Activated CD8-positive, alpha-beta memory T cell treated with anti-CD3 and anti-CD28 coated beads, Interleukin-2, amount 50 U/mL, for 4 hours (primary cell): ENCODE results near the gene ECHDC3.
"Not testable (repeated sequence)": the region's sequence is repeated elsewhere in the genome, so short reads cannot be mapped to it uniquely, and the experiment has no call there.

Experiments used
- DNase-seq: peaks from one replicate; pipeline ENCODE4 v3.0.0-alpha.2; 2020

Gene ECHDC3

DNA sequence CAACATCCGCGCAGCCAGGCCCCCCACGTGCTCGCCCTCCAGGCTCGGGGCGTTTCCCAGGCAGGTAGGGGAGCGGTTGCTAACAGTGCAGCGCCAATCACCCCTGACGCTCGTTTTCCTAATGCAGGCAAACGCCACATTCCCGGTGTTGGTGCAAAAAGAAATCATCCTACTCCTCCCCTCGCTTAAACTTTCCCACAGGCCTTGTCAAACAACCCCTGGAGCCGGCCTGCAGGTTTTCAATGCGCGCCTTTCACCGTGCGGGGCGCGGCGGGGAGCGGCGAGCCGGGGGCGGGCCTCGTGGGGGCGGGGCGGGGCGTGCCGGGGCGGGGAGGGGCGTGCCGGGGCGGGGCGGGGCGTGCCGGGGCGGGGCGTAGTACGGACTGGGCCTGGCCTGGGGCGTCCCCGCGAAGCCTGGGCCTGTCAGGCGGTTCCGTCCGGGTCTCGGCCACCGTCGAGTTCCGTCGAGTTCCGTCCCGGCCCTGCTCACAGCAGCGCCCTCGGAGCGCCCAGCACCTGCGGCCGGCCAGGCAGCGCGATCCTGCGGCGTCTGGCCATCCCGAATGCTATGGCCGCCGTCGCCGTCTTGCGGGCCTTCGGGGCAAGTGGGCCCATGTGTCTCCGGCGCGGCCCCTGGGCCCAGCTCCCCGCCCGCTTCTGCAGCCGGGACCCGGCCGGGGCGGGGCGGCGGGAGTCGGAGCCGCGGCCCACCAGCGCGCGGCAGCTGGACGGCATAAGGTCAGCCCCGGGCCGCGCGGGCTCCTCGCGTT, at the start of gene ECHDC3:
ECHDC3 (plus strand) TSS at position 374 of the 770 bp plus-strand sequence; CDS start at position 569, 195 bp downstream.
- DNase-seq: peak; percentile 51

DNA sequence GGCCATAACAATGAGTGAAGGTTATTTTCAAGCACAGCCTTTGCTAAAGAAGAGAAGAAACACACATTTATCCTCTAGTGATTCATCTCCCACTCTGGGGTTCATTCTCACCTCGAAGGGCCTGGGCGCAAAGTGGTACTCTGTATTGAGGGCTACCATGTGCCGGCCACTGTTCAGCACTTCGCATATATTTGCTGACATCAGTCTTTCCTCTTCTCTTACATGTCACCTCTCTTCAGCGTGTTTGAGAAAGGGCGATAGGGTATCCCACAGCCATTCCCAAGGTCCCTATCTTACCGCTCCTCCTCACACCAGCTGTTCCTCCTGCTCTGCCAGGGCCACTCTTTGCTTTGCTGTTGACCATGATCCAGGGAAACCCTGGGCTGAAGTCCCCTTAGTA, 48.8 kb upstream of the ECHDC3 start:
- DNase-seq: no peak

- DNase-seq: no peak
These were observed 46.4 kb upstream of the ECHDC3 start for GRCh38 chr10:11695779-11696178.

DNA sequence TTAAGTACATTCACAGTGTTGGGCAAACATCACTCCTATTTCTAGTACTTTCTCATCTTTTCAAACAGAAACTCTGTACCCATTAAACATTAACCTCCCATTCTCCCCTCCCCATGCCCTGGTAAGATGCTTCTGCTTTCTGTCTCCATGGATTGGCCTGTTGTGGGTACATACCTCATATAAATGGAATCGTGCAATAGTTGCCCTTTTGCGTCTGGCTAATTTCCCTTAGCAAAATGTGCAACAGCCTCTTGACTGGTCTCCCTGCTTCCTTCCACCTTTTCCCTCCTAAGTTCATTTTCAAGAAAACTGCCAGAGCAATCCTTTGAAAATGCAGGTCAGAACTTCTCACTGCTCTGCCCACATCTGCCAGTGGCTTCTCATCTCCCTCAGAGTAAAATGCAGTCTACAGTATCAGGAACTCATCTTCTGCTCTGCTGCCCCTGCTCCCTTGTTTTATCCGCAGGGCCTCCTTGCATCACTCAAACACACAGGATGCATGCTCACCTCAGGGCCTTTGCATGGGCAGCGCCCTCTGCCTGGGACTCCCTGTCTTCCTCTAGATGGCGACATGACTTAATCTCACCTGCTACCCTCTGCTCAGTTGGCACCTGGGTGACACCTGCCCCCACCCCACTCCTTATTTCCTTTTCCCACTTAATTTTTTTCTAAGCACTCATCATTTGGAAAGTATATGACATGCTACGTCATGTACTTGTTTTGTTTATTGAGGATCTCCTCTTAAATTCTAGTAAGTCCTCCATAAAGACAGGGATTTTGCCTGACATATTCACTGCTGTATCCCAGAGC, 44.3 kb upstream of the ECHDC3 start:
- DNase-seq: no peak

- no peak for DNase-seq
These were observed 43.3 kb upstream of the ECHDC3 start for GRCh38 chr10:11698691-11699549.

DNA sequence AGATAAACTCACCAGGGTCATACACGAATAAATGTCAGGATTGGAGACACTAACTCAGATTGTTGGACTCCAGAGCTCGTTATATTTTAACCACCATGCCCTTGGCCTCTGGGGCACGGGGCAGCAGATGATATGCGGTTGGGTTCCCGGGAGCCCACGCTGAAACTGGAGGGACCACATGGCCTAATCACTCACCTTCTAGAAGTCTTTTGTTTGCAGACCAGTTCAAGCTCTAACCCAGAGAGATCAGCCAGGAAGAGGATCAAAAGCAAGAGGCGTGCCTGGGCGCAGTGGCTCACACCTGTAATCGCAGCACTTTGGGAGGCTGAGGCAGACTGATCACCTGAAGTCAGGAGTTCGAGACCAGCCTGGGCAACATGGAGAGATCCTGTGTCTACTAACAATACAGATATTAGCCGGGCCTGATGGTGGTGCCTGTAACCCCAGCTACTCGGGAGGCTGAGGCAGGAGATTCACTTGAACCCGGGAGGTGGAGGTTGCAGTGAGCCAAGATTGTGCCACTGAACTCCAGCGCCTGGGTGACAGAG, 42.6 kb upstream of the ECHDC3 start:
- no peak for DNase-seq

- DNase-seq: no peak
These were observed 41.6 kb upstream of the ECHDC3 start for GRCh38 chr10:11700539-11700938.

DNA sequence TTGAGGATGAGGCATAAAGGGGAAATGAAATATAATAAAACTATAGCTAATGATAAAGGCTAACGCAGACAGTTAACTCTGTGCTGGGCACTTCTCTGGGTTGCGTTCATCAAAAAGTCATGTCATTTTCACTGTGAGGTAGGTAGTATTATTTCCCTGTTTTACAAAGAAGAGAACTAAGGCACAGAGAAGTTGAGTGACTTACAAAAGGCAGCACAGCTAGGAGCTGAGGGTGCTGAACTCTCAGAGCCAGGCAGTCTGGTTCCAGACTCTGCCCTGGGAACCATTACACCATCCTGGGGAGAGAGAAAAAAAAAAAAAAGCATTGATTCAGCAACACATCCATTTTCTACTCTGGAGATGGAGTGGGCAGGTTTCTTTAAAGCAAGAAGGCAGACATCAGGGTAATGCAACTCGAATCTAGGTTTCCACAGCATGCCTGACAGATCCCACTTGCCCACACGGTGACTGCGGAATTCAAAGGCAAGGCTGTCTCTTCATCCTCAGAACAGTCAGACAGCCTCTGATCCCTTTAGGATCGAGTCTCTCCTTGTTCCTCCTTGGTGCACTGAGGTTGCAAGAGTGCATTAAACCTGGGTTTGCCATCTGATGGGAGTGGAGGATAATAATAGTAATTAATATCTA, 40.6 kb upstream of the ECHDC3 start:
- no peak for DNase-seq

DNA sequence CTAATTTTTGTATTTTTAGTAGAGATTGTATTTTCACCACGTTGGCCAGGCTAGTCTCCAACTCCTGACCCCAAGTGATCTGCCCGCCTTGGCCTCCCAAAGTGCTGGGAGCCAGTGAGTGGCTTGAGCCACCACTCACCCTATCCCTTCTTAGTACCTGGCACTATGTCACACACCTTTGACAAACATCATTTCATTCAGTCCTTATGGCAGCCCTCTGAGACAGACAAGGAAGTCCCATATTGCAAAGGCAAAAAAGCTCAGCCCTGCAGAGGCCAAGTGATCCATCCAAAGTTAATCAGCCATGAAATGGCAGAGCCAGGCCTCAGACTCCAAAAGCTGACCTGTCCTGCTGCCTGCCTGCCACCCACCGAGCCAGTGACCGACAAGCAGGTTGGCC, 39.9 kb upstream of the ECHDC3 start:
- no peak for DNase-seq

- no peak for DNase-seq
These were observed 38.1 kb upstream of the ECHDC3 start for GRCh38 chr10:11704092-11704491.

DNA sequence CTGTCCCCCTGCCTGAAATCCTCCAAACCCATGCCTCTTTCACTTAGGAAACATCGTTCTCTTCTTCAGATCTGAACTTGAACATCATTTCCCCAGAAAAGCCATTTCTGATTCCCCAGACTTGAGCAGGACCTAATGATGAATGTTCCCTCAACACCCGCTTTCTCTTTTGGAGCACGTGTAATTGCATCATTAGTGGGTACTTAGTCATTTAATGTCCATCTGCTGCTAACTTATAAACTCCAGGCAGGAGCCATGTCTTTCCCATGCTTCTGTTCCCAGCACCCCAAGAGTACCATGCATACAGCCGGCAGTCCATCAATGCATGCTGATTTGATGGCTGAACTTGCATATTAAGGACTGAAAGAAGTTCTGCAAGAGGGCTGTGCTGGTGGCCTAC, 36.5 kb upstream of the ECHDC3 start:
- no peak for DNase-seq

GRCh38 chr10:11706895-11707567, 35.2 kb upstream of the ECHDC3 start:
- no peak for DNase-seq

GRCh38 chr10:11707624-11708350, 34.4 kb upstream of the ECHDC3 start:
- DNase-seq: no peak

DNA sequence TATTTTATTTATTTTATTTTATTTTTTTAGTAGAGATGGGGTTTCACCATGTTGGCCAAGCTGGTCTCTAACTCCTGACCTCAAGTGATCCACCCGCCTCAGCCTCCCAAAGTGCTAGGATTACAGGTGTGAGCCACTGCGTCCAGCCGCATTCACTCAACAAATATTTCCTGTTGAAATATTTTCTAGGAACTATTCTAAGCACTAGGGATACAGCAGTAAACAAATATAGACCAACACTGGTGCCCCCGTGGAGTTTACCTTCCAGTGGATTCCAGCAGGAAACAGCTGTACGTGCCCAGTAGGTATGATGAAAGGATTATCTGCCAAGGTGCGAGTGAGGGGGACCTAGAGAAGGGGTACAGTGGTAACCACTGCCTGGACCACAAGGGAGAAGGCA, 33.4 kb upstream of the ECHDC3 start:
- not testable (repeated sequence) for DNase-seq

DNA sequence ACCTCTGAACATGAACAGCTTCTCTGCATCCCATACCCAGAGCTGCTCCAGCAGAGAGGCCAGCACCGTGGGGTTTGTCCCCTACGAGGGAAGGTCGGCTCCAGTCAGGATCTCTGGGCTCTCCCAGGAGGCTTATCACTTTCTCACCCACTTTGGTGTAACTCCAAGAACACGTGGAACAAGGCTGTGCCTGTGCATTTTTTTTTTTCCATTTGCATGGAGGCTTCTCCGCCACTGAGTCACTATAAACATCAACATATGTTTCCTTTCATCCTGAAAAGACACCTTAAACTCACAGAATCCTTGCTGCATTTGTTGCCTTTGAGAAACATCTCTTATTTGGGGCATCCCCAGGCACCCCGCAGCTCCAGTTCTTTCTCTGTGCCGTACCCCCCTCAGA, 29.4 kb upstream of the ECHDC3 start:
- DNase-seq: no peak

DNA sequence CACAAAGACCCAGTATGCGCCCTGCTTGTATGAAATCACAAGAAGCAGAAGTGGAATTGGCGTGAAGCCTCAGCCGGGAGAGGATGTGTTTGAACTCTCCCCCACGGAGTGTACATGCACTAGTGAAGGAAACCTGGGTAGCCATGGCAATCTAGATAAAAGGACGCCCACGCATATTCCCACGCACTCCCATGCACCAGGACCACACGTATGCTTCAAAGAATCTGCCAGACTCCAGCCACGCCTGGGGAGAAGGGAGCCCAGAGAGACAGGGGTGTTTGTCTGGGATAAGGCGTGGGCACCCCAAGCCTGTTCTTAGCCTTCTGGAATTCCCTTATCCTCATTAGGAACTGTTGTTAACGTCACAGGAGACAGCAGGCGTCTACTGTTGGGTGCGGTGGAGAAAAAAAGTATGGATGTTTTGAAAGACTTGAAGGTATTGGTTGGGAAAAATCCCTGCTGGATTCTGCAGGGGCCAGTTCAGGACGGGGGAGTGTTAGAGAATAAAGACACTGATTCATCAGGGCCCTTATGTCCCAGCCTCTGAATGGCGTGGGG, 28.9 kb upstream of the ECHDC3 start:
- no peak for DNase-seq

DNA sequence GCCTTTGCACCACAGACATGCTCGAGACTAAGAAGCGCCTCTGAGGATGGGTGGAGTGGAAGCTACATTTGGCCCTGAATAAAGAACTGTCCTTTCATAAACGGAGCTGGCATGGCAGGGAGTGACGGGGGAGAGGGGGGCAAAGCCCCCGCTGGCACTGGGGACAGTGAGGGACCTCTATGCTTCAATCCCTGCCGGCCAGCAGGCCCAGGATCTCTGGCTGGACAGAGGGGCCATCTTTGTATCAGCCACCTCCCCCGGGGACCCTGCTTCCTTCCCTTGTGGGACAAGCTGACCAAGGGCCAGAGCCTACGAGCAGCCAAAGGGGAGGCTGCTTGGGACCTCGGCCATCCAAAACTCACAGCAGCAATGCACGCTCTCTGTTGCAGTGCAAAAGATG, 28.2 kb upstream of the ECHDC3 start:
- DNase-seq: no peak

- no peak for DNase-seq
These were observed 27.3 kb upstream of the ECHDC3 start for GRCh38 chr10:11714750-11715365.

- no peak for DNase-seq
These were observed 26.2 kb upstream of the ECHDC3 start for GRCh38 chr10:11715815-11716494.

GRCh38 chr10:11716686-11717085, 25.5 kb upstream of the ECHDC3 start:
- no peak for DNase-seq
